Activated T-helper 1 cell treated with anti-CD3 and anti-CD28 coated beads, Interleukin-12 subunit alpha, Interleukin-12 subunit beta, Interleukin-2, Interleukin-4 antibody, amounts not matched to agents 30 ng/mL and 10 ng/mL and 1 ng/mL, durations not matched to agents 14 hours and 24 hours and 36 hours (primary cell): ENCODE results near the gene CCDC50. TPM values are rescaled to one million over a fixed set of nuclear protein-coding genes. Genes with fewer than 3 reads are reported as not detected.

Source experiments
- DNase-seq: peaks from one replicate; pipeline ENCODE4 v3.0.0; 2021; ENCODE audit warnings: low spot score
- H3K27ac Mint-ChIP-seq: one replicate; pipeline ENCODE4 v1.8.0; 2021; ENCODE audit warnings: mild to moderate bottlenecking, mixed read lengths
- H3K27me3 Mint-ChIP-seq: one replicate; pipeline ENCODE4 v1.8.0; 2022; ENCODE audit warnings: mild to moderate bottlenecking, moderate library complexity, mixed read lengths; ENCODE audit not compliant: insufficient read depth
- H3K36me3 Mint-ChIP-seq: one replicate; pipeline ENCODE4 v1.8.0; 2021; ENCODE audit warnings: low read depth, mixed read lengths
- H3K4me1 Mint-ChIP-seq: one replicate; pipeline ENCODE4 v1.8.0; 2021; ENCODE audit warnings: low read depth, mixed read lengths
- H3K4me3 Mint-ChIP-seq: one replicate; pipeline ENCODE4 v1.8.0; 2021; ENCODE audit warnings: mild to moderate bottlenecking, moderate library complexity, mixed read lengths
- H3K9me3 Mint-ChIP-seq: one replicate; pipeline ENCODE4 v1.8.0; 2021; ENCODE audit warnings: mixed read lengths
- intact Hi-C: fragments of 100-400 bp; cut with micrococcal nuclease; formaldehyde crosslinking; loops from one replicate; pipeline ENCODE4 v1.15.1; 2024
- total RNA-seq: library from RNA; stranded (reverse); gene quantifications from 2 replicates; pipeline ENCODE4 v1.2.3, GENCODE V29; 2022

Gene CCDC50
- total RNA-seq, 1 donor from 2014 or later: 36.1 TPM

GRCh38 chr3:191342411-191342810 lies 13.2 kb downstream of the CCDC50 start:
- H3K27me3 Mint-ChIP-seq: no peaks in the 10 kb centered on the region

GRCh38 chr3:191343115-191343514 lies 13.9 kb downstream of the CCDC50 start:
- Mint-ChIP-seq H3K36me3 (no peaks in the 10 kb centered on the region), H3K27ac (no peak overlapping the region), H3K9me3 (no peaks in the 10 kb centered on the region), H3K4me3 (no peak overlapping the region), H3K27me3 (no peaks in the 10 kb centered on the region), H3K4me1 (peaks cover 19% of the 10 kb centered on the region)
- DNase-seq: no peak
- intact Hi-C loops: no loop called here

More at GRCh38 chr3:191342411-191342810, 13.2 kb downstream of the CCDC50 start:
- intact Hi-C loops: no loop called here
- Mint-ChIP-seq H3K4me1 (peaks cover 19% of the 10 kb centered on the region), H3K27ac (no peak overlapping the region), H3K36me3 (no peaks in the 10 kb centered on the region), H3K9me3 (no peaks in the 10 kb centered on the region), H3K4me3 (no peak overlapping the region)
- no peak for DNase-seq

- Mint-ChIP-seq H3K27me3 (no peaks in the 10 kb centered on the region), H3K4me3 (no peak overlapping the region), H3K36me3 (no peaks in the 10 kb centered on the region), H3K4me1 (peaks cover 20% of the 10 kb centered on the region), H3K9me3 (no peaks in the 10 kb centered on the region), H3K27ac (no peak overlapping the region)
- DNase-seq: no peak
- intact Hi-C loops: no loop called here
Observed at GRCh38 chr3:191343913-191344312, 14.7 kb downstream of the CCDC50 start.

- Mint-ChIP-seq H3K27me3 (no peaks in the 10 kb centered on the region), H3K4me3 (no peak overlapping the region), H3K9me3 (no peaks in the 10 kb centered on the region), H3K36me3 (no peaks in the 10 kb centered on the region), H3K27ac (no peak overlapping the region), H3K4me1 (peaks cover 20% of the 10 kb centered on the region)
- intact Hi-C loops: no loop called here
- DNase-seq: no peak
Observed at GRCh38 chr3:191345334-191345733, 16.1 kb downstream of the CCDC50 start.

- Mint-ChIP-seq H3K4me3 (no peak overlapping the region), H3K9me3 (no peaks in the 10 kb centered on the region), H3K27me3 (no peaks in the 10 kb centered on the region), H3K36me3 (no peaks in the 10 kb centered on the region), H3K27ac (no peak overlapping the region), H3K4me1 (peaks cover 20% of the 10 kb centered on the region)
- DNase-seq: no peak
- intact Hi-C loops: no loop called here
Observed at GRCh38 chr3:191347228-191347627, 18.0 kb downstream of the CCDC50 start.

GRCh38 chr3:191348098-191348497 lies 18.9 kb downstream of the CCDC50 start:
- intact Hi-C loops: no loop called here
- Mint-ChIP-seq H3K4me3 (no peak overlapping the region), H3K4me1 (peaks cover 20% of the 10 kb centered on the region), H3K36me3 (no peaks in the 10 kb centered on the region), H3K27ac (no peak overlapping the region), H3K9me3 (no peaks in the 10 kb centered on the region), H3K27me3 (no peaks in the 10 kb centered on the region)
- no peak for DNase-seq

- Mint-ChIP-seq H3K27me3 (no peaks in the 10 kb centered on the region), H3K9me3 (no peaks in the 10 kb centered on the region), H3K36me3 (no peaks in the 10 kb centered on the region), H3K4me1 (peaks cover 12% of the 10 kb centered on the region), H3K4me3 (no peak overlapping the region), H3K27ac (no peak overlapping the region)
- intact Hi-C loops: no loop called here
- no peak for DNase-seq
Observed at GRCh38 chr3:191350396-191351090, 21.3 kb downstream of the CCDC50 start.

- no peak for DNase-seq
- H3K4me3 Mint-ChIP-seq: no peak overlapping the region
- H3K9me3 Mint-ChIP-seq: no peaks in the 10 kb centered on the region
- peaks cover 12% of the 10 kb centered on the region for H3K4me1 Mint-ChIP-seq
- H3K27ac Mint-ChIP-seq: no peak overlapping the region
- H3K36me3 Mint-ChIP-seq: no peaks in the 10 kb centered on the region
- H3K27me3 Mint-ChIP-seq: no peaks in the 10 kb centered on the region
- intact Hi-C loops: loop anchor here (2.0 kb wide), 1 partner anchor 13 kb away; no protein-coding TSS in a partner anchor
Observed at GRCh38 chr3:191352014-191352413, 22.8 kb downstream of the CCDC50 start.

GRCh38 chr3:191353022-191353777 lies 24.0 kb downstream of the CCDC50 start:
- Mint-ChIP-seq H3K27me3 (no peaks in the 10 kb centered on the region), H3K9me3 (no peaks in the 10 kb centered on the region)
- intact Hi-C loops: loop anchor here (2.0 kb wide), 1 partner anchor 14 kb away; no protein-coding TSS in a partner anchor

GRCh38 chr3:191355406-191355805 lies 26.2 kb downstream of the CCDC50 start:
- no peaks in the 10 kb centered on the region for H3K27me3 Mint-ChIP-seq
- no peak for DNase-seq
- peaks cover 5% of the 10 kb centered on the region for H3K36me3 Mint-ChIP-seq
- intact Hi-C loops: no loop called here
- no peaks in the 10 kb centered on the region for H3K9me3 Mint-ChIP-seq
- peaks cover 17% of the 10 kb centered on the region for H3K4me1 Mint-ChIP-seq
- H3K27ac Mint-ChIP-seq: no peak overlapping the region
- H3K4me3 Mint-ChIP-seq: no peak overlapping the region

More at GRCh38 chr3:191353022-191353777, 24.0 kb downstream of the CCDC50 start:
- Mint-ChIP-seq H3K4me1 (peaks cover 6% of the 10 kb centered on the region), H3K36me3 (no peaks in the 10 kb centered on the region), H3K4me3 (no peak overlapping the region), H3K27ac (no peak overlapping the region)
- no peak for DNase-seq

GRCh38 chr3:191356631-191357439 lies 27.6 kb downstream of the CCDC50 start:
- DNase-seq: no peak
- intact Hi-C loops: no loop called here
- peaks cover 9% of the 10 kb centered on the region for H3K36me3 Mint-ChIP-seq
- peaks cover 17% of the 10 kb centered on the region for H3K4me1 Mint-ChIP-seq
- H3K27ac Mint-ChIP-seq: no peak overlapping the region
- H3K9me3 Mint-ChIP-seq: no peaks in the 10 kb centered on the region
- no peak overlapping the region for H3K4me3 Mint-ChIP-seq
- H3K27me3 Mint-ChIP-seq: no peaks in the 10 kb centered on the region

- H3K36me3 Mint-ChIP-seq: peaks cover 9% of the 10 kb centered on the region
- no peaks in the 10 kb centered on the region for H3K9me3 Mint-ChIP-seq
- H3K27ac Mint-ChIP-seq: no peak overlapping the region
- H3K27me3 Mint-ChIP-seq: no peaks in the 10 kb centered on the region
- no peak overlapping the region for H3K4me3 Mint-ChIP-seq
- peaks cover 17% of the 10 kb centered on the region for H3K4me1 Mint-ChIP-seq
- DNase-seq: no peak
- intact Hi-C loops: no loop called here
Observed at GRCh38 chr3:191357909-191358308, 28.7 kb downstream of the CCDC50 start.

- H3K27me3 Mint-ChIP-seq: no peaks in the 10 kb centered on the region
- H3K27ac Mint-ChIP-seq: peak overlapping the region; percentile 47
- no peak for DNase-seq
- no peaks in the 10 kb centered on the region for H3K9me3 Mint-ChIP-seq
- peaks cover 9% of the 10 kb centered on the region for H3K36me3 Mint-ChIP-seq
- peaks cover 17% of the 10 kb centered on the region for H3K4me1 Mint-ChIP-seq
- H3K4me3 Mint-ChIP-seq: no peak overlapping the region
- intact Hi-C loops: no loop called here
Observed at GRCh38 chr3:191358929-191359328, 29.7 kb downstream of the CCDC50 start.
